ENCODE data around the gene POC1B.

POC1B gene

DNA sequence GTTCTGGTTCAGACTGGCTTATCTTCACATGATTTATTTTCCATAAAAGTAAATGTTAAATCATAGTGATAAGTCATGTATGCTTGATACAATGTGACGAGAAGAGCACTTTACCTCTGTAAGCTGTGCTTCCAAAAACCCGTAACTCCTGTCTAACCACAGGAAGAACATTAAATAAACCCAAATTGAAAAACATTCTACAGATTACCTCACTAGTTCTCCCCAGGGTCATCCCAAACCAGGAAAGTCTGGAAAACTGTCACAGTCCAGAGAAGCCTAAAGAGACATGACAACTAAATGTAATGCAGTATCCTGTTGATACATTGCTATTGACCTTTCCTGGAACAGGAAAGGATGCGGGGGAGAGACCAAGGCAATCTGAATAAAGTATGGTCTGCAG lies 141.0 kb downstream of the POC1B start:
- DNase-seq (ENCODE audit: low read depth), result no peak

DNA sequence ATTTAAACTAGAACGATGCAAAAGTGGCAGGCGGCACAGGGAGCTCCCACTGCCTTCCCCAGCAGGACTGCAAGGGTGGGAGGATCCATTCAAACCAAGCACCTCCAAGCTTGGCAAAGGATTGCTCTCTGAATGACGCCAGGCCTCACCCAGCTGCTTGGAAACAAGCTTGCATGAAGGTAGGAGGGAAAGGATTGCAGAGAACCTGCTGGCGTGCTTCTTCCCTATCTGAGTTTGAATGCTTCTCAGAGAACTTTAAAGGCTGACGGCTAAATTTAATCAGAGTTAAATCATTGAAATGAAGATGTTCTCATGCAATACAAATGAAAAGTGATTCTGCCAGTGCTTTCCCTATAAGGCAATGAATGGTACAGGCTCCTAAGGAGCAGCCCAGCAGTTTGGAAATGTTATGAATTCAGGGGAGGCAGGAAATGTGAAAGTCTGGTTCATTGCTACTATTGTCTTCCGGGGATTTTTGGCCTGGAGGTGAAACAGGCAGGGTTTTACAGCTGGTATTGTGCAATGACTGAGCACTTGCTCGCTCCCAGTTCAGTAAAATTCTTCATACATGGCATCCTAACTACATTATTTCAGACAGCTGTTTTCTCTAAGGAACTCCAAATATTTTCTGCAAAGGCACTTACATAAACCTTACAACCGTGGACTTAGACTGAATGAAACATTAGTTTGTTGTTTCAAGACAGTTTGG lies 141.6 kb downstream of the POC1B start:
- no peak for DNase-seq (ENCODE audit: low read depth)

GRCh38 chr12:89383235-89384049 lies 142.4 kb downstream of the POC1B start:
- no peak for DNase-seq (ENCODE audit: low read depth)

DNA sequence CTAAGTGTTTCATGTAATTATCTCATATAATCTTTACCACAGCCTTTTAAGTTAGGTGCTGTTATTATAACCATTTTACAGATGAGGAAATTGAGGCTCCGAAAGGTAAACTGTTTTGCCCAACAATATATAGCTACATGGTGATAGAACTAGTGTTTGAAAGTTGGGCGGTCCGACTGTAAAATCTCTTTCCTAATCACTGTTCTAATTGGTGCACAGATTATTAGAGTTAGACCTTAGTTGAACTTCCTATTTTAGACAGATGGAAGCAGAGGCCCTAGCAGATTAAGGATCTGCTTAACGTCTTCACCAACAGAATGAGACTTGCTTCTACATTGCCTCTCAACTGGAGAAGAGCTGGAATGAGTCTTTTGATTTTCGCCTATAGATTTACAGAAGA lies 143.5 kb downstream of the POC1B start:
- DNase-seq (ENCODE audit: low read depth), result no peak

GRCh38 chr12:89379839-89380467 lies 145.9 kb downstream of the POC1B start:
- DNase-seq (ENCODE audit: low read depth), result no peak

DNA sequence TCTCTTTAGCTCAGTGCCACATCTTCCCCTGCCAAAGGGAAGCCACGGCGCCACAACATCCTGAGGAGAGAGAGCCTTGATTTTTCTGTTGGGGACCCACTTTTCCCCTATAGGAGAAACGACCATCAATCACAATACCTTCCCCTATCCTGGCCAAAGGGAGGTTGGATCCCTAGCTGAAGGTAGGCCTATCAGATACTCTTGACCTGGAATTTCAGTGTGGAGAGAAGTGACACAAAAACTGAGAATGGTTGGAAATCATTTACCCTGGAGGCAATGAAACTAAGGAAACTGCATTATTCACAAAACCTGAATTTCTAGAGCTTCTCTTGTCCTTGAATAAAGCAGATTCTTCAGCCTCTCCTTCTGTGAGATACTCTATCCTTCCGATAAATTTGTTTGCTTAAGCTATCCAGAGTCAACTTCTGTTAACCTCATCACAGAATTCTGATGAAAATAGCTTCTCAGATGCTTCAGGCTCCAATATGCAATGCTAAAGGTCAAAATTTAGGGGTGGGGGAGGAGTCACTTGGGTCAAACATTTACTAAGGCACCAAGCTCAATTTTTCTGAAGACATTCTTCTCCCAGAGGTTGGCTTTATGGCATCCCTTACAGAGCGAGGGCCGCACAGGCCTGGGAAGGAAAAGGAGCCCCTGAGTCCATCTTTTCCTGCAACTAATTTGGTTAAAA lies 146.6 kb downstream of the POC1B start:
- no peak for DNase-seq (ENCODE audit: low read depth)

DNA sequence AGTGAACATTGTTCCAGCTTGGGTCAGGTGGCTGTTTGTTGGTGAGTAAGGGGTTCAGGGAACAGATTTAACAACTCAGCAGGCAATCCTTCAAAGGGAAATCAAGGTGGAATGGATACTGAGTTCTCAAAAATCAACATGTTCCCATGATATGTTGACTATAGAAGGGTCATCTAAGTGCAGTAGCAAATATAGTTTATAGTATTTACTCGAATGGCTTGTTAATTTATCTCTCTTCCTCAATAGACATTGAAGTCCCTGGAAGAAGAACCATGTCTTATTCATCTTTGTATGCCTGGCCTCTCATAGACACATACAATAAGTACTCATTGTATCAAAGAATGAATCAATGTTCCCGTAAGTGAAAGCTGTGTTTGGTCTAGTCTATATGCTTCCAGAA lies 149.0 kb downstream of the POC1B start:
- no peak for DNase-seq (ENCODE audit: low read depth)

GRCh38 chr12:89376202-89376529 lies 149.7 kb downstream of the POC1B start:
- DNase-seq (ENCODE audit: low read depth), result no peak

- DNase-seq (ENCODE audit: low read depth), result no peak
These were observed 151.9 kb downstream of the POC1B start for GRCh38 chr12:89373763-89374572.

GRCh38 chr12:89372584-89373370 lies 153.1 kb downstream of the POC1B start:
- no peak for DNase-seq (ENCODE audit: low read depth)

GRCh38 chr12:89370850-89371249 lies 155.0 kb downstream of the POC1B start:
- no peak for DNase-seq (ENCODE audit: low read depth)

GRCh38 chr12:89370421-89370831 lies 155.4 kb downstream of the POC1B start:
- no peak for DNase-seq (ENCODE audit: low read depth)

Data from T-helper 22 cell (primary cell).